NCI-H128 (cell line): ENCODE data around the gene SEMA4D.

Source experiments
- DNase-seq: peaks from one replicate; lab custom pipeline; 2025; ENCODE audit not compliant: unreplicated experiment; lab: John Stamatoyannopoulos, UW

The SEMA4D gene

DNA sequence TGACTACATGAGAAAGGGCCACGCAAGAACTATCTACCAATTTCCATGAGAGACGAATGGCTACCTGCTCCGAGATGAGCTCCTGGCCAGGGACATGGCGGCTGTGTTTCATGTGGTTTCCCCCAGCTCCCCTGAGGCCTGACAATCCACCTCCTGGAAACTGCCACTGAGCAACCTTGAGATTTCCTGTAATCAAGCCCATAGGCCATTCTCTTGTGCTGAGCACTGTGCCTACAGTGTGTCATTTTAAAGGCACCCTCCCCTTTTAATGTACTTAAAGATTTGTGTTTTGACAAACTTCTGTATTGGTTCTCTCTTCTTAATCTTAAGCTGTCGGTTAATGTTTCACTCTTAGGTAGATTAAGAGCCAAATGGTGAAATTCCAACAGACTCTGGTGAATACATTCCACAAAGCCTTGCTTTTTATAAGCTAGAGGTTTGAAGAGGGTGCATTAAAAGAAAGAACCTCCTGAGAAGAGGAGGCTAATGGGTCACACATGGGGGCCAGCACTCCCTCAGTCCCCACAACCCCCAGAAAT, 107.3 kb downstream of the SEMA4D start:
- no peak for DNase-seq

DNA sequence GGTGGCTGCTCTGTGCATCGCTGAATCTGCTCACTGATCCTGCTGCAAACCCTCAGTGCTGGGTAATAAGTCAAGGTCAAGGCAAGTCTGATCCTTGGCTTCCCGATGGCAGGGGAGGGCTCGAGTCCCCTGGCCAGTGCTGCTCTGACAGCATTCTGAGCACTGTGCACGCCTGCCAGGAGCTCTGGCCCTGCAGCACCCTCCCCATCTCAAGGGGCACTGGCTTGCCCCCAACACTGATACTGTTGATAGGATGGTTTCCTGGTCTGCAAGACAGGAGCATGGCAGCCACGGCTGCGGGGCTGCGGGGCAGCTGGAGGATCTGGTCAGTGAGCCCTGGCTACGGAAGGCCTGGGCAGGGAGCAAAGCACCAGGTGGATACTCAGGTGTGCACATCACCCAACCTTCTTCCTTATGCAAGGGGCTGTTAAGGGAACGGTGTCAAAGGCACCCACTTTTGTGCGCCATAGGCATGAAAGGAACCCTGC, 107.8 kb downstream of the SEMA4D start:
- no peak for DNase-seq

DNA sequence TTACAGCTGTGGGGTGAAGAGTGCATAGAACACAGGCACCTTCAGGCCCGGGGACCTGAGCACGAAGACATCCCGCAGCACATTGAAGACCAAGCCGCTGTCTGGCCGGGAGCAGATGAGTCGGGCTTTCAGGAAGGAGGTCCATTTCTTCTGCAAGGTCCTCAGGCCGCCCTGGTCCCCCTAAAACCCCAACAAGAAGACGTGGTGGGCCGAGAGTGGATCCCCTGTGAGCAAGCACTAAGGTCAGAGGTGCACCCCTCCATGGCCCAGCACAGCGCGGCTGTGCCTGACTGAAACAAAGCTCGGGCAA, 109.1 kb downstream of the SEMA4D start:
- DNase-seq, result no peak

DNA sequence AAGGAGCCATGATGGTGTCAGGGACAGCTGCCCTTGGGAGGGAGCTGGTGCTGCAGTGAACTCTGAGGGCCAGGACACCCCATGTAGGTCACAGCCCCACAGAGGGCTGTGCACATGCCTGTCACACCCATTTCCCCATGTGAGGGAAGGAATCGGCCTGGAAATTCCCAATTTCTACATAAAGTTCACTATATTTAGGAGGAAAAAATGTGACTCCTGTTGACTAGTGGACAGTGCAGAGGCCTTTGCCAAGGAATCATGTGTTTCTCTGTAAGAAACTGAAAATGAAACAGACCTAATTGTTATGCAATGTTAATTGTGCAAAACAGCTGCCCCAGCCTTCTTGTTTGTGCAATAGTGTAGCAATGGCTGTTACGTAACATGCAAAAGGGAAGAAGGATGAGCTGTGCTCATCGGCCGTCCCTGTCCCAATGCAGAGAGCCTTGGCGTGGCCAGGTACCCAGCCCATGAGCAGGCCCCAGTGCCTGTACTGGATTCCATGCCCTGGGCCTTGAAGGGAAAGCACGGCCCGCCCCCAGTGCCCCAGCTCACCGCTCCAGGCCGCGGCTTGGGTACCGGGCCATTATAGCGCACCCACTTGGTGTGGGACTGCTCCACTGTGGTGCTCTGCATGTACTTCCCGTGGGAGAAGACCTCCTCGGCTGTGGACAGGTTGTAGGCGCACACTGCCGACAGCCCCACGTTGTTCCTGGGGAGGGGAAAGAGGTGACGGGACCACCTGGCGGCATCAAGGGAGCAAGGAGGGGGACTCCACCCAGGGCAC, 109.6 kb downstream of the SEMA4D start:
- no peak for DNase-seq

DNA sequence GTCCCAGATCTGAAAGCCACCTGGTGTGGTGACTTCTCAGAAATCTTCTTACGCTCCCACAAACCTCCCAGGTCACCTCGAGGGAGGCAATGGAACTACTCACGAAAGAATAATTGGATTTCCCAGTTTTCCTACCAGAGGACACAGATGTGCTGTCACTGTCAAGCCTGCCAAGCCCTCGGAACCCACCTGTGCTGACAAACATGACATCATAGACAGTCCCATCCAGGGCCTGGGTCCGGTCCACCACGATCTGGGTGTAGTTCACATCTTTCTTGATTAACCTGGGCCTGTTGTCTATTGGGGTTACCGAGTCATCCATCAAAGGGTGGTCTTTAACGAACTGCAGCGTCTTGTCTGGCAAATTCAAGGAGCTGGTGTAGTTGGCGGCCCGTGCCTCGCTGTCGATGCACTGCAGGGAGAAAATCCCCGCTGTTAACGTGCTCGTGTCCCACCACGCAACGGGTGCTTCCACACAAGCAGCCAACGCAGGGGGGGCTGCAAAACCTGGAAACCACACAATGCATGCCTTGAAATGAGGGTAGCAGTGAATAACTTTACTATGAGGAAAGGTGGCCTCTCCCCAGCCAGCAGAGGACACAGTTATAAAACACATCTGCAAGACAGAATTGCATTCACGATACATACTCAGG, 110.6 kb downstream of the SEMA4D start:
- DNase-seq, result no peak

DNA sequence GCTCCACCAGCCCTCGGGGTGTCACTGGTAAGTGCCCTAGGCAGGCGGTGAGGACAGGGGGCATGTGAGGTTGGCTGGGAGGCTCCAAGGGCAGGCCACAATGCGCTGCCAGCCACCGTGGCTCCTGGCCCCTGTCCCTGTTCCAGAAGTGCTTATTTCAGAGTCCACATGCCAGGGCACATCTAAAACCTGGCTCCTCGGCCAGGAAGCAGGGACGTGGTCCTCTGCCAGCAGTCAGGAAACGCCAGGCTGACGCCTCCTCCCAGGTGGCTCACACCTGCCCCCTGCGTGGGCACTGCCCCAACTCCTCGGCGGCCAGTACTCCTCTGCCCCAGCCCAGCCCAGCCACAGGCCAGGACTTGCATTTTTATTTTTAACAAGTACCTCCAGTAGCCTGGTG, 111.1 kb downstream of the SEMA4D start:
- no peak for DNase-seq

DNA sequence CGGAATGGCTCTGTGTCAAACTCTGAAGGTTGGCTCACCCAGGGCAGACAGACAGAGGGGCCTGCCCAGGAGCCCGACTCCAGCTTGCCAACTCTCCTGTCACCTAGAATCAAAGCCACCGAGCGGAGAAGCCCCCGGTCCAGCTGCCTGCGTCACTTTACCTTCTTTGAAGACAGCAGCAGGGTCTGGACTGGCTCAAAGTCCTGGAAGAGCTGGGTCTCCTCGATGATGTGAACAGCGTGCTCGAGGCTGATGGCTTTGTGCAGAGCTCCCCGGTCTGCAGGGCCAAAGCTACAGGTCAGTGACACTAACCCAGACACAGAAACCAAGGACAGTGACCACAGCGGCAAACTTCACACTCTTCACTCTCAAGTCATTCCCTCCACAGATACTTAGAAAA, 111.7 kb downstream of the SEMA4D start:
- no peak for DNase-seq

DNA sequence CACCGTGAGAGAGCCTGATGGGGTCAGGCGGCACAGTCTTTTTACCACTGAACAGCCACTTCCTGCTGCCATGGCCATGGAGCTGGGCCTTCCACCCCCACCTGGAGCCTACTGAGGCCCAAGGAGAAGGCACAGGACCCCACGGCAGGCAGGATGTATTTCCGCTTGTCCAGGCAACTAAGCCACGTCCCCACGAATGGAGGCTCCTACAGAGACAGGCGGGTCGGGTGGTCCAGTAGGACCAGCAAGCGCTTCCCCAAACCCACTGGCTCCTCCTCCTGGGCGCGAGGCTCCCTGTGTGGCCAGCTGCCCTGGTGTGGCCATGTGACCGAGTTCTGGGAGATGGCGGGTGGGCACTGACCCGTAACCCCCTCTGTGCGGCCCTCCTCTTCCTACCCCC, 113.1 kb downstream of the SEMA4D start:
- no peak for DNase-seq

DNA sequence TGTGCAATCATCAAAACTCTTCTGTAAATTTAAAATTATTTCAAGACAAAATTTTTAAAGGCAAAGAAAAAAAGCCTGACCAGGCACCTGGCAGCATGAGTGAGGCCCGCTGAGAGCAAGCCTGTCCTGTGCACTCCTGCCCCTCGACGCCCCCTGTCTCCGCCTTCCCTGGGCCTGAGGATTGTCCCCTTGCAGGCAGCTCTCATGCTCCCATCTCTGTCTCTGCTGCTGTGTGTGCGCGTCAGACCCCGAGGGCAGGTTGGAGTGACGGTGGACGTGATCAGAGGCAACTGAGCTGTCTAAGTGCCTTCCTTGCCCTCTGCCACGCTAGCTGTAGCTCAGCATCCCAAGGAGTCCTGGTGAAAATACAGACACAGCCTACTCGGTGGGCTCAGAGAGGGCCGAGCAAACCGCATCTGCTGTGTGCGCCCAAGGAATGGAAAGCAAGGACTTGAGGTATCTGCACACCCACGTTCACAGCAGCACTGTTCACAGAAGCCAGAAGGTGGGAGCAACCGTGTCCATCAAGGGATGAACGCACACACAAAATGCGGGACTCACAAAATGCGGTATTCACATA, 114.1 kb downstream of the SEMA4D start:
- DNase-seq, result no peak

DNA sequence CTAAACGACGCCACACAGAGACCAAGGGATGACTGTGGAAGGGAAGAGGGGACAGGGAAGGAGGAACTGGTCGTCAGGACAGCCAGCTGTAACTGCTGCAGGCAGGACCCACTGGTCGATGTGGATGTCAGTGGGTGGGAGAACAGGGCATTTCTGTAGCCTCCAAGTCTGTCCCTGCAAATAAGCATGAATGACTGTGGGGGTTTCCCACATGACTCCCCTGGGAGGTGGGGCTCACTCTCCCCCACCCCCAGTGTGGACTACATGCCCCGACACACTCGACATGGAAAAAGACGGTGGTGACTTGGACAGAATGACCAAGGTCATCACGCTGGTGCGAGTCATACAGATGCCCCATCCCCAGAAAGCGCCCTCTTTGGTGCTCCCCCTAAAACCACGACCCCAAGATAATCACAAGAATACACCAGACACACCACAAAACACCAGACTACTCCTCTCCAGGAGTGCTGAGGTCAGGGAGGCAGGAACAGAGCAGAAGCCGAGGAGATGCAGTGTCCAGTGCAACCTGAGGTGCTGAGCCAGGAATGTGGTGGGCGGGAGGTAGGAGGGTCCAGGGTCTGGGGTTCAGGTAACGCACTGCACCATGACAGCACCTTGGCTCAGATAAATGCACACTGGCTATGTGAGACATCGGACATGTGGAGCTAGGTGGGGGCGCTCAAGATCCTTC, 114.7 kb downstream of the SEMA4D start:
- DNase-seq, result no peak

DNA sequence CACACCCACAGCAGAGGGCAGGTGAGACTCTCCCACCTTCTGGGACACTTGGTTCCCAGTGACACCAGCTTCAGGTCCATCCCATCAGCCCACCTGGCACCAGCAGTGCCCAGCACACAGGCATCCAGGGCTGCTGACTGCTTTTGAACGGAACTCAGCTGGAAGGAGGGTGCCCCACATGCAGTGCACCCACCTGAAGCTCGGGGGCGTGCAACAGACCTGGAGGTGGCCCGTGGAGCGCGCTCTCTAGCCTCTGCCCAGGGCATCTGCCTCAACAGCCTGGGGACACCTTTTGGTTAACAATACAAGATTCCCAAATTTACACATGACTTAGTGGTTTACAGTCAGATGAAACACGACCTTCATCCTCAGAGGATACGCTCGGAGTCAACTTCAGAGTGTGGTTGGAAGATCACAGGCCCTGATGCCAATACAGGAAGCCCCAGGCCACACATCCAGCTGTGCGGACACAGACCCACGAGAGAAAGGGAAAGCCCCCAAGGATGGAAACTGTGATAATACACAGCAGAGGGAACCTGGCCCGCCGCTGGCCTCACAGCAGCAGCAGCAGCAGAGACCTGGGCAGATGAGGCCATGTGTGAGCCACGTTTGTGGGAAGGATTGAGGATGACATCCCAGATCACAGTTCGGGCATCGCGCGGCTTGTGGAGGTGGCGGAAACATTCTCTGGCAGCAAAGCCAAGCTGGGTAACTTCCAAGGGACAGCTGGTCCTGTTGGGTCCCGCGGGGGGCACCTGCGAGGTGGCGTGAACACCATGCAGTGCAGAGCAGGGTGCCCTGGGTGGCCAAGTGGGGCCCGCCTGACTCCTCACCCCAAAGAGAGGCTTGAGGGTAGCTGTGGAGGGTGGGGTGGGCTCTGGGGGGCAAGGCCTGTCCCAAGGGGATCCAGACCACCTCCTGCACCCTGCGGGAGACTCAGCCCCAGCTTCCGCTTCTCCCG, 115.6 kb downstream of the SEMA4D start:
- DNase-seq, result no peak

DNA sequence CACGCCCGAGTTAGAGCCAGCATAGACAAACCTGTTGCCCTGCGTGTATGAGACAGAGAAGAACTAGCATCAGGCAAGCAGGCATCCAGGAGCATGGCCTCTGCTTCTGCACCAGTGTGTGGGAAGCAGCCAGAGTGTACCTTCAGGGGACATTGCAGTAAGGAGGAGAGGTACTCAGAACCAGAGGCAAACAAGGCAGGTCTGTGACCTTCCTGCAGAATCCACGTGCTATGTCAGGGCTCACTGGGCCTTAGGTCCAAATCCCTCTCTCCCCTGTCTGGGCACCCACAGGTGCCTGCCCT, 116.7 kb downstream of the SEMA4D start:
- no peak for DNase-seq

DNA sequence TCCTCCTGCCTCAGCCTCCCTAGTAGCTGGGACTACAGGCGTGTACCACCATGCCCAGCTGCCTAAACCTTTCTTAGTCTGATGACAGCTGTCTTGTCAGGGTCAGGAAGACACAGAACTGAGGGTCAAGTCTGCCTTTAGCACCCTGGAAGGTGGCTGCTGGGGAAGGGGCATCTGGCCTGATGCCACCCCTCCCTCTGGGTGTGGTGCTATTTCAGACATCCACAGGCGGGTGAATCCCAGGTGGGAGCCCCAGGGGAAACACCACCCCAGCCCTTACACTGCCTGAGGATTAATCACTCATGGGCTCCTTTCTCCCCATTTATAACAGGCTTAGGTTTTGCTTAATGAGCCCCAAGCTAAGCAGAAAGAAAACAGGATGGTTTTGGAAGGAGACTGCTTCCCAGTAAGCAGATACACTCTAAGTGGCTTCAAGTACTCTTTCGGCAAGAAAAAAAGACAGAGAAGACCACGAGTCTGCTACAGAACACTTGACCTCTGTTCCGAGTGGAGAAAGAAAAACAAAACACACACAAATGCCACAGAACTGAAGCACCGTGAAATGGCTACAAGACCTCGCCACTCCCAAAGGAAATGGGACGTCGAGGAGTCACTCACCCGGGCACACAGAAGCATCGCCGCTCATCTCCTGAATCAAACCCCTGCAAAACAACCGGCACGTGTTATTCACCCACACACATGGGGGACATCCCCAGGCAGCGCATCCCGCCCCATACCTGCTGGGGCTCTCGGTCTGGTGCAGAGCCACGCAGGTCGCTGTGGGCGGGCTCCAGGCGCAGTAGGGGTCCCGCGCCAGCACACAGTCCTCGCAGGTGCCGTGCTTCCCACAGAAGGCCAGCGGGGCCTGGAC, 117.2 kb downstream of the SEMA4D start:
- DNase-seq, result no peak

DNA sequence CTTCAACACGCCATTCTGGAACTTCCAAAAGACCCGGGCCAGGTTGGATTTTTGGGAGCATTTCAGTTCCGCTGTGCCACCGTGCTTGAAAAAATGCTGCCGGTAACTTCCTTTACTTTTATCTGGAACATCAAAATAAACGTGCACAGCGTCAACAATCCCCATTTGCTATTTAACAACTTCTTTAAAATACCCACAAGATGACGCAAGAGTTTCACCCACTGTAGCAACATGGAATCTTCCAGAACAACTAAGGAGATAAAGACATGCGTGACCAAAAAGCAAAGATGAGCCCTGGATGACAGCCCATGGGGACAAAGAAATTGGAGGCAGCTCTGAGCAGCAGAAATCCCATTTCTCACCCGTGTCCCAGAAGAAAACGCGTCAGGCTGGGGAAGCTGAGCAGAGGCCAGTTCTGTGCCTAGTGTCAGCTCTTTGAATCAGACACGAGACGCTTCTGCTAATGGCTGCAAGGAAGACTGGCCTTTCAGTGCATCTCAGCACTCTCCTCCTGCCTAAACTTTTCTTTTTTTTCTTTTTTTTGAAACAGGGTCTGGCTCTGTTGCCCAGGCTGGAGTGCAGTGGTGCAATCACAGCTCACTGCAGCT, 118.3 kb downstream of the SEMA4D start:
- no peak for DNase-seq

DNA sequence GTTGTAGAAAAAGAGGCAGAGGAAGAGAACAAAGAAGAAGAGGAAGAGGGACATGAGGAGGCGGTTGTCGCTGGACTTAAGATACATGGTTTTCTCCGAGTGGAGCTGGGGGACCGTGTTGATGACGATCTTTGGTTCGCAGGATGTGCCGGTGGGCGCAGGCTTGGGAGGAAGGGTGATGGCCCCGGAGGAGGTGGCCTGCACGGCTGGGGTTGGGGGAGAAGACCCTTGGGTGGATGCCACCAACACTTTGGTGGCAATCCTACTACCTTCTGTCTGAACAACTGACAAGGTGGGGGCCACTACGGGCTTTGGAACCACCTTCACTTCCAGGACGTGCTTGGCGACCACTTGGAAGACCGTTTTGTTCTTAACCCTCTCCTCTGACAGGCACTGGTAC, 118.9 kb downstream of the SEMA4D start:
- DNase-seq, result no peak

DNA sequence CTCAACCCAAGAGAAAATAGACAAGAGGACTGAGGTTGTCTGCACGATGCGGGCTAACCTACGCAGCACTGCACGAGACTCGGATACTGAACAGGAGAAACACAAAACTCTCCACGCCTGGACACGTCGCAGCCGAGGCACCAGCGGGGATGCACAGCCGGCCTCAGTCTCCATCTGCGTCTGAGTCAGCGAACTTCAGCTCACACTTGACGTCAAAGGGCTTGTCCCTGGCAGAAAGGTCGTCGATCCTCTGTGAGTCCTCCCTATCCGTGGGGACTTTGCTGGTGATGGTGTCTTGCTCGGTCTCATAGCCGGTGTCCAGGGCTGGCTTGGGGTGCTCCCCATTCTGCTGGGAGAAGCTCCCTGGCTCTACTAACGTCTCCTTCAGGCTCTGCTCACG, 119.4 kb downstream of the SEMA4D start:
- DNase-seq, result no peak

DNA sequence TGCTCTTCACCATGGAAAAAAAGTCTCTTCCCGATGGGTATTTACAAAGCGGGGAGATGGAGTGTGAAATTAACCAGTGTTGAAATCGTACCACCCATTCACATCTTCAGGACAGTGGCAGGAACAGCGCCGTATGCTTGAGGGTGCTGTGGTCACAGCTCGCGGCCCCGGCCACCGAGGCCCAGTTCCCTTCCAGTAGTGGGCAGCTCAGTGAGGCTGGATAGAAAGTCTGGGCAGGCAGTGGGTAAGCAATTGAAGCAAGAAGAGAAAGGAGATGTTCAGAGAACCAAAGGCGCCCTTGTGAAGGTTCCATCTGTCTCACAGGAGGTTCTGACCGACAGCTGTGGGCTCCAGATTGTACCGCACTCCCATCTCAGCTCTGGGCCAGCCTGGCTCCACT, 120.5 kb downstream of the SEMA4D start:
- no peak for DNase-seq

DNA sequence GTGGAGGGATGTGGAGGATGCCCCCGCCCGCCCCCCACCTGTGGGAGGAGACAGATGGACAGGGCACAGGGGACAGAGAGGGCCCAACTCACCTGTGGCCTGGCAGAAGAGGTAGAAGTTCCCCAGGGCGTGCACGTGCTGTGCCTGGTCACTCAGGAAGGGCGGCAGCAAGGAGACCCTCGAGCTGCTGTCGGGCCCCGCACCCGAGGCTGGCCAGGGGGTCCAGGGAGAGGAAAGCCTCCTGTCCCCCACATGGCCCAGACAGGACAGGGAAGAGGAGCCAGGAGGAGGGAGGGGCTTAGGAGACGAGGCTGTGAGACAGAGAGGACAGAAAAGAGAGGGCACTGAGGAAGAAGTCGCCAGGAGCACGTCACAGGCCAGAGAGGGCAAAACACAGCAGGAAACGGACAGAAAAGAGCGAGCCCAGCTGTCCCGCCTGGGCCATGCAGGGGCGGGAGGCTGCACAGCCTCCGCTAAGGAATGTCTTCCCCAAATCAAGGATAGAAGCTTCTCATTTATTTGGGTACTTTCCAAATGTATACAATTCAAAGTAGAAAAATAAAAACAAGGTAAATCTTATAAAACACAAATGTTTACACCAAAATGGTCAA, 121.1 kb downstream of the SEMA4D start:
- no peak for DNase-seq

DNA sequence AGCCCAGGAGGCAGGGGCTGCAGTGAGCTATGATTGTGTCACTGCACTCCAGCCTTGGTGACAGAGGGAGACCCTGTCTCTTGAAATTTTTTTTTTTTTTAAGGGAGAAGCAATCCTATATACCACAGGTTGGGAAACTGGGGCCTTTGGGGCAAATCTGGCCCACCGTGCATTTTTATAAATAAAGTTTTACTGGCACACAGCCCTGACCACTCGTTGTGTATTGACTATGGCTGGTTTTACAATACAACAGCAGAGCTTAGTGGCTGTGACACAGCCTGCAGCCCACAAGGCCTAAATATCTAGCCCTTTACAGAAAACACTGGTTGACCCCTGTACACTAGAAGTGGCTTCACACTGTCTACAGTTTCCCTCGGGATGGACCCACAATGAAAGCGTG, 121.6 kb downstream of the SEMA4D start:
- DNase-seq, result no peak
